HG03045 (cell line): Measurements from ENCODE around the gene SSTR5.

Experiments
- ATAC-seq: cut with Tn5 transposase; IDR thresholded peaks from one replicate; pipeline ENCODE4 v1.9.1; 2021; ENCODE audit warnings: mild to moderate bottlenecking, moderate library complexity; ENCODE audit not compliant: unreplicated experiment

SSTR5 gene

GRCh38 chr16:1038932-1039331 is 33.6 kb upstream of the SSTR5 start:
- ATAC-seq, result no peak

- no peak for ATAC-seq
Measured at GRCh38 chr16:1039762-1040161, 32.8 kb upstream of the SSTR5 start.

- no peak for ATAC-seq
Measured at GRCh38 chr16:1040346-1040745, 32.2 kb upstream of the SSTR5 start.

- ATAC-seq, result no peak
Measured at GRCh38 chr16:1042049-1042744, 30.4 kb upstream of the SSTR5 start.

GRCh38 chr16:1042866-1043265 is 29.7 kb upstream of the SSTR5 start:
- no peak for ATAC-seq

- ATAC-seq, result no peak
Measured at GRCh38 chr16:1043881-1044451, 28.6 kb upstream of the SSTR5 start.

GRCh38 chr16:1044460-1045309 is 27.9 kb upstream of the SSTR5 start:
- no peak for ATAC-seq

GRCh38 chr16:1045310-1045992 is 27.1 kb upstream of the SSTR5 start:
- no peak for ATAC-seq

- no peak for ATAC-seq
Measured at GRCh38 chr16:1045993-1046911, 26.3 kb upstream of the SSTR5 start.

GRCh38 chr16:1047123-1047522 is 25.4 kb upstream of the SSTR5 start:
- no peak for ATAC-seq

- ATAC-seq, result no peak
Measured at GRCh38 chr16:1047801-1048200, 24.7 kb upstream of the SSTR5 start.

- no peak for ATAC-seq
Measured at GRCh38 chr16:1048442-1049112, 24.0 kb upstream of the SSTR5 start.

GRCh38 chr16:1049113-1049975 is 23.2 kb upstream of the SSTR5 start:
- no peak for ATAC-seq

GRCh38 chr16:1049976-1050247 is 22.6 kb upstream of the SSTR5 start:
- ATAC-seq, result no peak

GRCh38 chr16:1050516-1050915 is 22.0 kb upstream of the SSTR5 start:
- ATAC-seq, result no peak

- ATAC-seq, result no peak
Measured at GRCh38 chr16:1050921-1051320, 21.6 kb upstream of the SSTR5 start.

- no peak for ATAC-seq
Measured at GRCh38 chr16:1051446-1051845, 21.1 kb upstream of the SSTR5 start.

- ATAC-seq, result no peak
Measured at GRCh38 chr16:1052721-1053120, 19.8 kb upstream of the SSTR5 start.

- no peak for ATAC-seq
Measured at GRCh38 chr16:1053121-1053521, 19.4 kb upstream of the SSTR5 start.
